NCI-H82 treated with DMSO at 0.1 percent for 48 hours (cell line): Measurements from ENCODE around the gene DDX4.
A peak's percentile ranks its signal among the peaks of the same experiment; 100 is the strongest.

Source experiments
- DNase-seq: peaks from one replicate; lab custom pipeline; 2025; ENCODE audit not compliant: unreplicated experiment; lab: John Stamatoyannopoulos, UW

Gene DDX4

GRCh38 chr5:55864606-55865541, 127.0 kb downstream of the DDX4 start:
- no peak for DNase-seq

DNA sequence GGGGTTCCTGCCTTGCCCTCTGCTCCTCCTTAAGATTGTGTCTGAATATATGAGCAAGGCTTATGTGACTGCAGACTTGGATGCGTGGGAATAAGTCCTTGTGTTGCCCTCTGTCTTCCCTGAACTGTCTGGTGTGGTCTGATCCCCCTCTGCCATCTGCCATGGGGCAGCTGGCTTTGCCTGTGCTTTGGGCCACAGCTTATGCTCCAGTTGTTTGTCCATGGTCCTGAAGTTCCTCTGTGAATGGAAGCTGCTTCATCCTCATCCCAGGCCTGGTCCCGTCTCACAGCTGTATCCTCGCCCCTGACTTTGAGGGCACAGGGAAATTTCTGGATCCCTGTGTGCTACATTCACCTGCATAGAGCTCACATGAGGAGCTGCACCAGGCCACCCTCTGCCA, 128.0 kb downstream of the DDX4 start:
- peak; percentile 22 for DNase-seq

DNA sequence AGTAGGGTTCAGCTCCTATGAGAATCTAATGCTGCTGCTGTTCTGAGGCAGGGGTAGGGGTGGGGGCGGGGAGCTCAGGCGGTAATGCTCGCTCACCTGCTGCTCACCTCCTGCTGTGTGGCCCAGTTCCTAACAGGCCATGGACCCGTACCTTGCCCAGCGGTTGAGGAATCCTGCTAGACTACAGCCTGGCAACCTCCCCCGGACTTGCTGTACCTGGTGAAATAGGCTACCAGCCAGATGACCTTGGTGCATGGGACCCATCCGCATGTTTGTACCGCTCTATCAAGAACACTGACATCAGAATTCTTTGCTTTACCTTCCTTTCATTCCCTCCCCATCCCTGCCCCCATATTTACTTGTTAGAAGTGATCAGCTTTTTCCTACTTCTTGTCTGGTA, 128.6 kb downstream of the DDX4 start:
- DNase-seq: no peak
